PC-3 (cell line): Measurements from ENCODE around the gene HIVEP3. TPM values are rescaled to one million over a fixed set of nuclear protein-coding genes. Genes with fewer than 3 reads are reported as not detected.
A peak's percentile ranks its signal among the peaks of the same experiment; 100 is the strongest.

ENCODE experiments used
- ATAC-seq: fragments of 200-7000 bp; cut with Tn5 transposase; 2 replicates; pipeline ENCODE4 v1.9.1; 2020; ENCODE audit warnings: mild to moderate bottlenecking, moderate library complexity
- BruUV-seq: library from RNA; stranded (reverse); fragments of 400-500 nt; replicated peaks from 2 replicates; lab custom pipeline; 2021; lab: Mats Ljungman, UMichigan
- CTCF ChIA-PET: fragments of 300-600 bp; sonication (Branson Sonifier 250); formaldehyde crosslinking; loops from one replicate; lab custom pipeline; 2022; ENCODE audit warnings: antibody characterized with exemption; lab: Charles Lee
- POLR2A ChIA-PET: fragments of 300-600 bp; sonication (Branson Sonifier 250); formaldehyde crosslinking; loops from one replicate; lab custom pipeline; 2022; ENCODE audit warnings: antibody characterized with exemption; ENCODE audit not compliant: unreplicated experiment; lab: Charles Lee
- DNase-seq: peaks from one replicate; pipeline ENCODE4 v3.0.0-alpha.2; 2015
- H2AFZ ChIP-seq: fragments of 300-600 bp; sonication (generic); 2 replicates; pipeline ENCODE4 v1.6.0; 2016; ENCODE audit warnings: antibody characterized with exemption, low read length
- H3F3A ChIP-seq: fragments of 300-600 bp; sonication (generic); one replicate; pipeline ENCODE4 v1.6.0; 2017; ENCODE audit warnings: antibody characterized with exemption, low read length, control low read depth, mild to moderate bottlenecking; ENCODE audit not compliant: unreplicated experiment
- H3K27ac ChIP-seq: fragments of 300-600 bp; sonication (generic); 2 replicates; pipeline ENCODE4 v1.5.1; 2016; ENCODE audit warnings: mild to moderate bottlenecking, low read length
- H3K27me3 ChIP-seq: fragments of 300-600 bp; sonication (generic); 2 replicates; pipeline ENCODE4 v1.6.1; 2016; ENCODE audit warnings: low read length, mixed read lengths
- H3K36me3 ChIP-seq: fragments of 300-600 bp; sonication (generic); 2 replicates; pipeline ENCODE4 v1.6.1; 2016; ENCODE audit warnings: low read depth, mixed run types, low read length, mixed read lengths
- H3K4me1 ChIP-seq: fragments of 300-600 bp; sonication (generic); 2 replicates; pipeline ENCODE4 v1.5.1; 2016; ENCODE audit warnings: low read length; ENCODE audit not compliant: insufficient read depth
- H3K4me2 ChIP-seq: fragments of 300-600 bp; sonication (generic); 2 replicates; pipeline ENCODE4 v1.6.0; 2016; ENCODE audit warnings: low read length
- H3K4me3 ChIP-seq: fragments of 300-600 bp; sonication (generic); 2 replicates; pipeline ENCODE4 v1.5.1; 2016; ENCODE audit warnings: mild to moderate bottlenecking, low read length, mixed read lengths
- H3K79me2 ChIP-seq: fragments of 300-600 bp; sonication (generic); 2 replicates; pipeline ENCODE4 v1.6.1; 2017; ENCODE audit warnings: low read length, mixed read lengths
- H3K9ac ChIP-seq: fragments of 300-600 bp; sonication (generic); 2 replicates; pipeline ENCODE4 v1.6.0; 2016; ENCODE audit warnings: mild to moderate bottlenecking, low read length
- H3K9me2 ChIP-seq: fragments of 300-600 bp; sonication (generic); replicated peaks from 2 replicates; pipeline ENCODE4 v1.6.1; 2016; ENCODE audit warnings: mixed run types, low read length, mixed read lengths
- H3K9me3 ChIP-seq: fragments of 300-600 bp; sonication (generic); 2 replicates; pipeline ENCODE4 v1.6.1; 2016; ENCODE audit warnings: low read length, mixed read lengths
- H4K20me1 ChIP-seq: fragments of 300-600 bp; sonication (generic); 2 replicates; pipeline ENCODE4 v1.6.1; 2016; ENCODE audit warnings: low read length, mixed read lengths
- EZH2 ChIP-seq: fragments of 300-600 bp; sonication (generic); IDR thresholded peaks from one replicate; pipeline ENCODE4 v1.6.1; 2017; ENCODE audit warnings: antibody characterized with exemption, mild to moderate bottlenecking, low read length; ENCODE audit not compliant: unreplicated experiment
- EZH2phosphoT487 ChIP-seq: fragments of 300-600 bp; sonication (generic); IDR thresholded peaks from 2 replicates; pipeline ENCODE4 v1.6.1; 2018; ENCODE audit warnings: mild to moderate bottlenecking, antibody characterized with exemption, low read length, borderline replicate concordance
- intact Hi-C: fragments of 100-400 bp; cut with micrococcal nuclease; formaldehyde crosslinking; loops from 2 replicates; pipeline ENCODE4 v1.9.0; 2023
- total RNA-seq: library from RNA; depleted of rRNA; stranded (reverse); fragments of >200 nt; gene quantifications from 2 replicates; pipeline ENCODE4 v1.2.3, GENCODE V29; 2014
- TF ChIP-seq, protein P1 (sequence below): fragments of 300-600 bp; sonication (generic); conservative IDR thresholded peaks from 2 replicates; pipeline ENCODE4 v1.5.1; 2017; ENCODE audit warnings: antibody characterized with exemption, low read depth, mild to moderate bottlenecking, low read length

HIVEP3 gene
- total RNA-seq, 1 experiment from 2014 or later, result 9.8 TPM

DNA sequence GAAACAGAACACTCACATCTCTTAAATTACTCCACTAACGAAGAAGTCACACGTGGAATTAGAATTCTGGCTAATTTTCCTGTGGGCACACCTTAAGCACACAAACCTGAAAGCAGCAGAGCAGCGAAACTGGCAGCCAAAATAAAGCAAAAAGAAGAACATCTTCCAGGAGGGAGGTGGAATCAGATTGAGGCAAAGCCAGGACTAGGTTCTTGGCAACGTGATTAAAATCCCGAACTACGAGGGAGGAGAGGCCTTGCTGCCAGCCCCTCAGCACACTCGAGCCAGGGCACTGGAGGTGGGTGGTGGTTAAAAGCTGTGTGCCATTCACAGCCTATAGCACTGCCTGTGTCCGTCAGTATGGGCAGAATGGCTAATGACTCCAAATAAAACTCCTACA lies 58.0 kb downstream of the HIVEP3 start:
- ATAC-seq (no peak), DNase-seq (no peak)
- Histone ChIP-seq H3K9ac (peak overlapping the region; percentile 87), H3K4me1 (peaks cover 88% of the 10 kb centered on the region), H3K27ac (peak overlapping the region; percentile 98), H3K27me3 (no peaks in the 10 kb centered on the region), H3K9me2 (no peaks in the 10 kb centered on the region), H3K36me3 (0 out of 2 replicates have a peak, but pooled peaks cover 3% of the 10 kb centered on the region), H3F3A (peaks cover 18% of the 10 kb centered on the region), H2AFZ (no peak overlapping the region), H3K4me3 (peak overlapping the region; percentile 60), H3K79me2 (peaks cover 42% of the 10 kb centered on the region), H3K4me2 (peak overlapping the region; percentile 85), H4K20me1 (no peaks in the 10 kb centered on the region), H3K9me3 (no peaks in the 10 kb centered on the region)
- ChIA-PET CTCF (no interaction called here), POLR2A (interaction anchor here (0.6 kb wide), 1 partner anchor 14 kb away, joined by 3 read pairs; no protein-coding TSS in a partner anchor)
- TF ChIP-seq EZH2 (no peak), EZH2phosphoT487 (no peak)
- TF ChIP-seq, protein P1, sequence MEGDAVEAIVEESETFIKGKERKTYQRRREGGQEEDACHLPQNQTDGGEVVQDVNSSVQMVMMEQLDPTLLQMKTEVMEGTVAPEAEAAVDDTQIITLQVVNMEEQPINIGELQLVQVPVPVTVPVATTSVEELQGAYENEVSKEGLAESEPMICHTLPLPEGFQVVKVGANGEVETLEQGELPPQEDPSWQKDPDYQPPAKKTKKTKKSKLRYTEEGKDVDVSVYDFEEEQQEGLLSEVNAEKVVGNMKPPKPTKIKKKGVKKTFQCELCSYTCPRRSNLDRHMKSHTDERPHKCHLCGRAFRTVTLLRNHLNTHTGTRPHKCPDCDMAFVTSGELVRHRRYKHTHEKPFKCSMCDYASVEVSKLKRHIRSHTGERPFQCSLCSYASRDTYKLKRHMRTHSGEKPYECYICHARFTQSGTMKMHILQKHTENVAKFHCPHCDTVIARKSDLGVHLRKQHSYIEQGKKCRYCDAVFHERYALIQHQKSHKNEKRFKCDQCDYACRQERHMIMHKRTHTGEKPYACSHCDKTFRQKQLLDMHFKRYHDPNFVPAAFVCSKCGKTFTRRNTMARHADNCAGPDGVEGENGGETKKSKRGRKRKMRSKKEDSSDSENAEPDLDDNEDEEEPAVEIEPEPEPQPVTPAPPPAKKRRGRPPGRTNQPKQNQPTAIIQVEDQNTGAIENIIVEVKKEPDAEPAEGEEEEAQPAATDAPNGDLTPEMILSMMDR, result no peak
- intact Hi-C loops, result loop anchor here (5.0 kb wide), 3 partner anchors 42 to 177 kb away; partner anchors contain the start of gene HIVEP3
- no TSS peak for BruUV-seq

DNA sequence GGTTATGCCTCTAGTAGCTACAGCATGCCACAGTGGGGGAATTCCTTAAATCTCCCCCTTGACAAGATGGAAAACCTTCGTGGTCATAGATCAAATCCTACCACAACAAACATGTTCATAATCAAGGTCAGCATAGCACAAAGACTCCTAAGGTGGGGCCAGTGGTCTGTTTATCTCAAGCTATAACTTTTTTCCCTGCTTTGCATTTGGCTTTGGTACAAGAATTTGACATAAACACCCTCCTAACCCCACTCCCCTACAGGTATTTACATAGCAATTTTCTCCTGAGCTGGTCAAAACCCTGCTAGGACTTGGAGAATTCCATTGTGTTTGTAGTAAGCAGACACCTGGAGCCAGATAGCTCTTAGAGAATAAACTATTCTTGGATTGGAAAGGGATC lies 58.5 kb downstream of the HIVEP3 start:
- H2AFZ ChIP-seq, result no peak overlapping the region
- TF ChIP-seq EZH2 (no peak), EZH2phosphoT487 (no peak)
- TF ChIP-seq, protein P1, result no peak
- CTCF ChIA-PET, result no interaction called here
- intact Hi-C loops, result loop anchor here (5.0 kb wide), 3 partner anchors 42 to 177 kb away; partner anchors contain the start of gene HIVEP3
- no TSS peak for BruUV-seq
- H3K9me2 ChIP-seq, result no peaks in the 10 kb centered on the region
- 0 out of 2 replicates have a peak overlapping the region, but pooled peaks have one; percentile 60 for H3K4me3 ChIP-seq
- H3K9me3 ChIP-seq, result no peaks in the 10 kb centered on the region
- no peaks in the 10 kb centered on the region for H4K20me1 ChIP-seq
- no peak for ATAC-seq
- H3K4me1 ChIP-seq, result peaks cover 88% of the 10 kb centered on the region
- peak overlapping the region; percentile 98 for H3K27ac ChIP-seq
- POLR2A ChIA-PET, result interaction anchor here (0.6 kb wide), 1 partner anchor 36 kb away, joined by 8 read pairs; no protein-coding TSS in a partner anchor
- peaks cover 18% of the 10 kb centered on the region for H3F3A ChIP-seq
- peaks cover 39% of the 10 kb centered on the region for H3K79me2 ChIP-seq
- no peaks in the 10 kb centered on the region for H3K27me3 ChIP-seq
- peak overlapping the region; percentile 87; the same call in 1 of the 2 replicates for H3K9ac ChIP-seq
- H3K36me3 ChIP-seq, result 0 out of 2 replicates have a peak, but pooled peaks cover 3% of the 10 kb centered on the region
- H3K4me2 ChIP-seq, result peak overlapping the region; percentile 85
- DNase-seq, result peak; percentile 71

DNA sequence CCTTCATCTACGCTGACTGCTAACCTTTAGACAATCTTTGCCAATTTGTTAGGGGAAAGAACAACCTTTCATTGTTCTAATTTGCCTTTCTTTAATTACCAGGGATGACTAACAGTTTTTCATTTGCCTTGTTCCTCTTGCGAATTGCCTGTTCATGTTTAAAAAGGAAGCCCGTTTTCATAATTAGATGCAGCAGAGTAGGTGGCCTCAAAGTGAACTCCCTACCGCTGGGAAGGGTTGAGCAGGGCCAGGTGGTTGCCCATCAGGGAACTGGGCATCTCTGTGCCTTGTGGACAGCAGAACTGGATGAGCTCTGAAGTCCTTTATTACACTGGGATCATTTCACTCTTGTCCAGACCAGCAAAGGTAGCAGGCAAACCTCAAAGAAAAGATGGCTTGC lies 59.0 kb downstream of the HIVEP3 start:
- H3K4me2 ChIP-seq, result no peak overlapping the region

More for the DNA sequence above, 59.0 kb downstream of the HIVEP3 start:
- H2AFZ ChIP-seq, result no peak overlapping the region
- no peak overlapping the region for H3K9ac ChIP-seq
- no peak for DNase-seq
- peaks cover 18% of the 10 kb centered on the region for H3F3A ChIP-seq
- H3K27me3 ChIP-seq, result no peaks in the 10 kb centered on the region
- ChIA-PET CTCF (no interaction called here), POLR2A (interaction anchor here (0.6 kb wide), 1 partner anchor 36 kb away, joined by 8 read pairs; no protein-coding TSS in a partner anchor)
- H4K20me1 ChIP-seq, result no peaks in the 10 kb centered on the region
- H3K4me3 ChIP-seq, result no peak overlapping the region
- ATAC-seq, result no peak
- intact Hi-C loops, result loop anchor here (5.0 kb wide), 3 partner anchors 43 to 178 kb away; partner anchors contain the start of gene HIVEP3
- H3K4me1 ChIP-seq, result peaks cover 82% of the 10 kb centered on the region
- 0 out of 2 replicates have a peak, but pooled peaks cover 3% of the 10 kb centered on the region for H3K36me3 ChIP-seq
- no peaks in the 10 kb centered on the region for H3K9me2 ChIP-seq
- TF ChIP-seq EZH2, result no peak
- TF ChIP-seq, protein P1, result no peak
- no peak for TF ChIP-seq EZH2phosphoT487
- peaks cover 37% of the 10 kb centered on the region for H3K79me2 ChIP-seq
- no peaks in the 10 kb centered on the region for H3K9me3 ChIP-seq
- BruUV-seq, result no TSS peak
- H3K27ac ChIP-seq, result peak overlapping the region; percentile 98
